ENCODE data around the gene TMEM101. TPM values are rescaled to one million over a fixed set of nuclear protein-coding genes. Genes with fewer than 3 reads are reported as not detected.
"Not testable (repeated sequence)": the region's sequence is repeated elsewhere in the genome, so short reads cannot be mapped to it uniquely, and the experiment has no call there.

Gene TMEM101
- total RNA-seq, 1 experiment from 2014 or later, result 12.7 TPM

- DNase-seq (ENCODE audit: low spot score), result no peak
- intact Hi-C loops (cut with micrococcal nuclease; ENCODE audit: unreplicated experiment), result loop anchor here (10.0 kb wide), 1 partner anchor 114 kb away; no protein-coding TSS in a partner anchor
- Histone ChIP-seq H3K27me3 (replicated peaks; ENCODE audit: insufficient read depth, low read depth, low read length, poor library complexity) (peaks cover 2% of the 10 kb centered on the region), H3K4me3 (ENCODE audit: low read depth, low read length, poor library complexity, severe bottlenecking) (no peak overlapping the region), H3K9me3 (ENCODE audit: low read depth, low read length, poor library complexity, severe bottlenecking) (no peaks in the 10 kb centered on the region), H3K27ac (ENCODE audit: low read depth, low read length, poor library complexity, severe bottlenecking) (no peak overlapping the region), H3K4me1 (ENCODE audit: insufficient read depth, low read length, poor library complexity, severe bottlenecking) (no peaks in the 10 kb centered on the region), H3K36me3 (ENCODE audit: insufficient read depth, low read length, poor library complexity, severe bottlenecking) (no peaks in the 10 kb centered on the region)
- BruUV-seq (replicated peaks), result no TSS peak
- ChIA-PET POLR2A (ENCODE audit: low non-redundant PET) (no interaction called here), CTCF (no interaction called here)
- no peak for TF ChIP-seq EZH2 (IDR thresholded peaks at IDR 0.05; ENCODE audit: borderline replicate concordance, low read depth, low read length, poor library complexity, severe bottlenecking)
- TF ChIP-seq, protein P1, sequence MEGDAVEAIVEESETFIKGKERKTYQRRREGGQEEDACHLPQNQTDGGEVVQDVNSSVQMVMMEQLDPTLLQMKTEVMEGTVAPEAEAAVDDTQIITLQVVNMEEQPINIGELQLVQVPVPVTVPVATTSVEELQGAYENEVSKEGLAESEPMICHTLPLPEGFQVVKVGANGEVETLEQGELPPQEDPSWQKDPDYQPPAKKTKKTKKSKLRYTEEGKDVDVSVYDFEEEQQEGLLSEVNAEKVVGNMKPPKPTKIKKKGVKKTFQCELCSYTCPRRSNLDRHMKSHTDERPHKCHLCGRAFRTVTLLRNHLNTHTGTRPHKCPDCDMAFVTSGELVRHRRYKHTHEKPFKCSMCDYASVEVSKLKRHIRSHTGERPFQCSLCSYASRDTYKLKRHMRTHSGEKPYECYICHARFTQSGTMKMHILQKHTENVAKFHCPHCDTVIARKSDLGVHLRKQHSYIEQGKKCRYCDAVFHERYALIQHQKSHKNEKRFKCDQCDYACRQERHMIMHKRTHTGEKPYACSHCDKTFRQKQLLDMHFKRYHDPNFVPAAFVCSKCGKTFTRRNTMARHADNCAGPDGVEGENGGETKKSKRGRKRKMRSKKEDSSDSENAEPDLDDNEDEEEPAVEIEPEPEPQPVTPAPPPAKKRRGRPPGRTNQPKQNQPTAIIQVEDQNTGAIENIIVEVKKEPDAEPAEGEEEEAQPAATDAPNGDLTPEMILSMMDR (conservative IDR thresholded peaks at IDR 0.05; ENCODE audit: low read depth, low read length), result no peak
Measured at GRCh38 chr17:44000141-44000860, 14.5 kb downstream of the TMEM101 start.

DNA sequence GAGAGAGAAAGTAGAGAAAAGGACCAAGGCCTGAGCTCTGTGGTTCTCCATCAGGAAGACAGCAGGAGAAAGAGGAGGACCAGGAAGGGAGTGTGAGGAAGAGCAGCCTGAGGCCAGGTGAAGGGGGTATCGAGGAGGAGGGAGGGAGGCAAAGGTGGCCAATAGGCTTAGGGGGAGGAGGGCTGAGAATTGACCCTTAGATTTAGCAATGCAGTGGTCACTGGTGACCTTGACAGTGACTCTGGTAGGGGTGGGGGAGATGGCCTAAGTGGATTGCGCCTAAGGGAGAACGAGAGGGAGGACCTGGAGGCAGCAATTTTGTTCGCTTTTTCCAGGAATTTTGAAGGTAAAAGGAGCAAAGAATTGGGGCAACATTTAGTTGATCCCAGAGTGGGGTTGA lies 15.7 kb downstream of the TMEM101 start:
- H3K27me3 ChIP-seq (replicated peaks; ENCODE audit: insufficient read depth, low read depth, low read length, poor library complexity), result no peaks in the 10 kb centered on the region
- TF ChIP-seq EZH2 (IDR thresholded peaks at IDR 0.05; ENCODE audit: borderline replicate concordance, low read depth, low read length, poor library complexity, severe bottlenecking), result no peak
- TF ChIP-seq, protein P1 (conservative IDR thresholded peaks at IDR 0.05; ENCODE audit: low read depth, low read length), result no peak
- no peak overlapping the region for H3K4me3 ChIP-seq (ENCODE audit: low read depth, low read length, poor library complexity, severe bottlenecking)
- intact Hi-C loops (cut with micrococcal nuclease; ENCODE audit: unreplicated experiment), result no loop called here
- H3K4me1 ChIP-seq (ENCODE audit: insufficient read depth, low read length, poor library complexity, severe bottlenecking), result no peaks in the 10 kb centered on the region
- H3K36me3 ChIP-seq (ENCODE audit: insufficient read depth, low read length, poor library complexity, severe bottlenecking), result no peaks in the 10 kb centered on the region
- no peak for DNase-seq (ENCODE audit: low spot score)
- no TSS peak for BruUV-seq (replicated peaks)
- H3K27ac ChIP-seq (ENCODE audit: low read depth, low read length, poor library complexity, severe bottlenecking), result no peak overlapping the region
- CTCF ChIA-PET, result no interaction called here
- POLR2A ChIA-PET (ENCODE audit: low non-redundant PET), result no interaction called here
- H3K9me3 ChIP-seq (ENCODE audit: low read depth, low read length, poor library complexity, severe bottlenecking), result no peaks in the 10 kb centered on the region

DNA sequence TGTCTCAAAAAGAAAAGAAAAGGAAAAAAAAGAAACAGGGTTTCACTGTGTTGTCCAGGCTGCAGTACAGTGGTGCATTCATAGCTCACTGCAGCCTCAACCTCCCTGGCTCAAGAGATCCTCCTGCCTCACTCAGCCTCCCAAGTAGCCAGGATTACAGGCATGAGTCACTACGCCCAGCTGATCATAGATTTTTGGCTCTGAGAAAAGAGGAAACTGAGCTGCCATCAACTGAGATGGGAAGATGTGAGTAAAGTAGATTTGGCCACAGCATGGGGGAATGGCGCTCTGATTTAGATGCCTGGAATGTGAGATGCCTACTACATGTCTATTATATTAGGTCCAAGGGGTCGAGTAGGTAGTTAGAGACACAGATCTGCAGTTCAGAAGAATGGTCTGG lies 16.2 kb downstream of the TMEM101 start:
- intact Hi-C loops (cut with micrococcal nuclease; ENCODE audit: unreplicated experiment), result no loop called here
- DNase-seq (ENCODE audit: low spot score), result no peak
- Histone ChIP-seq H3K4me3 (ENCODE audit: low read depth, low read length, poor library complexity, severe bottlenecking) (no peak overlapping the region), H3K9me3 (ENCODE audit: low read depth, low read length, poor library complexity, severe bottlenecking) (no peaks in the 10 kb centered on the region), H3K36me3 (ENCODE audit: insufficient read depth, low read length, poor library complexity, severe bottlenecking) (no peaks in the 10 kb centered on the region), H3K4me1 (ENCODE audit: insufficient read depth, low read length, poor library complexity, severe bottlenecking) (no peaks in the 10 kb centered on the region), H3K27ac (ENCODE audit: low read depth, low read length, poor library complexity, severe bottlenecking) (no peak overlapping the region), H3K27me3 (replicated peaks; ENCODE audit: insufficient read depth, low read depth, low read length, poor library complexity) (no peaks in the 10 kb centered on the region)
- BruUV-seq (replicated peaks), result no TSS peak
- CTCF ChIA-PET, result no interaction called here
- POLR2A ChIA-PET (ENCODE audit: low non-redundant PET), result no interaction called here
- TF ChIP-seq, protein P1 (conservative IDR thresholded peaks at IDR 0.05; ENCODE audit: low read depth, low read length), result no peak
- TF ChIP-seq EZH2 (IDR thresholded peaks at IDR 0.05; ENCODE audit: borderline replicate concordance, low read depth, low read length, poor library complexity, severe bottlenecking), result no peak

DNA sequence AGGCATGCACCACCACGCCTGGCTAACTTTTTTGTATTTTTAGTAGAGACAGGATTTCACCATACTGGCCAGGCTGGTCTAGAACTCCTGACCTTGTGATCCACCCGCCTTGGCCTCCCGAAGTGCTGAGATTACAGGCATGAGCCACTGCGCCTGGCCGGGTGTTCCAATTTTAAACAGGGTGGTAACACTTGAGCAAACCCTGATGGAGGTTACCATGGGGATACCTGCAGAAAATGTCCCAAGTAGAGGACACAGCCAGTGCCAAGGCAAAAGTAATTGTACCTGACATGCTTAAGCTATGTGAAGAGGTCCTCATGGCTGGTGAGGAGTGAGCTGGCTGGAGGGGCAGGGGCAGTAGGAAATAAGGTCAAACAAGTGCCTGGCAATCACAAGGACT lies 17.6 kb downstream of the TMEM101 start:
- H3K27me3 ChIP-seq (replicated peaks; ENCODE audit: insufficient read depth, low read depth, low read length, poor library complexity); H3K4me1 ChIP-seq (ENCODE audit: insufficient read depth, low read length, poor library complexity, severe bottlenecking); H3K9me3 ChIP-seq (ENCODE audit: low read depth, low read length, poor library complexity, severe bottlenecking); intact Hi-C loops (cut with micrococcal nuclease; ENCODE audit: unreplicated experiment); H3K36me3 ChIP-seq (ENCODE audit: insufficient read depth, low read length, poor library complexity, severe bottlenecking); POLR2A ChIA-PET (ENCODE audit: low non-redundant PET); BruUV-seq (replicated peaks); H3K4me3 ChIP-seq (ENCODE audit: low read depth, low read length, poor library complexity, severe bottlenecking); DNase-seq (ENCODE audit: low spot score); H3K27ac ChIP-seq (ENCODE audit: low read depth, low read length, poor library complexity, severe bottlenecking): not testable (repeated sequence)
- CTCF ChIA-PET, result interaction anchor here (0.6 to 1.0 kb wide), 2 partner anchors 45 to 53 kb away, joined by 3 read pairs; no protein-coding TSS in a partner anchor

All from A673 (cell line).